Fibroblast of the aortic adventitia (primary cell): ENCODE data around the gene SCAMP4. TPM values are rescaled to one million over a fixed set of nuclear protein-coding genes. Genes with fewer than 3 reads are reported as not detected.

Experiments used
- DNase-seq: peaks from one replicate; pipeline ENCODE4 v3.0.0-alpha.2; 2010; ENCODE audit warnings: low read depth
- H3K4me3 ChIP-seq: 2 replicates; pipeline ENCODE4 v1.5.1; 2011; ENCODE audit warnings: low read depth, mild to moderate bottlenecking, control low read depth, low read length, moderate library complexity
- CTCF ChIP-seq: IDR thresholded peaks from 2 replicates; pipeline ENCODE4 v1.5.1; 2011; ENCODE audit warnings: mild to moderate bottlenecking, low read length, control low read depth, inconsistent platforms; ENCODE audit not compliant: insufficient read depth
- total RNA-seq: library from RNA; depleted of rRNA; stranded (reverse); fragments of >200 nt; gene quantifications from 2 replicates; pipeline ENCODE4 v1.2.3, GENCODE V29; 2012; ENCODE audit warnings: low replicate concordance

SCAMP4 gene
- total RNA-seq, 1 donor, result 59.3 TPM

- no peak overlapping the region for H3K4me3 ChIP-seq
- TF ChIP-seq CTCF, result no peak
- no peak for DNase-seq
These were observed 31.9 kb downstream of the SCAMP4 start for GRCh38 chr19:1936916-1937610.

- no peak for DNase-seq
- no peak for TF ChIP-seq CTCF
- H3K4me3 ChIP-seq, result no peak overlapping the region
These were observed 32.9 kb downstream of the SCAMP4 start for GRCh38 chr19:1938071-1938470.

GRCh38 chr19:1941146-1942077 lies 36.2 kb downstream of the SCAMP4 start, which contains the start of gene CSNK1G2:
Gene CSNK1G2 (plus strand): TSS chr19:1941172. CDS start chr19:1969773, 28,601 bp downstream.
- no peak for DNase-seq
- peak within 1 kb of the TSS; percentile 88 for H3K4me3 ChIP-seq
- TF ChIP-seq CTCF, result no peak

GRCh38 chr19:1942078-1942933 lies 37.1 kb downstream of the SCAMP4 start:
- peak overlapping the region; percentile 88 for H3K4me3 ChIP-seq
- TF ChIP-seq CTCF, result no peak
- peak; percentile 57 for DNase-seq

- H3K4me3 ChIP-seq, result peak overlapping the region; percentile 88
- TF ChIP-seq CTCF, result no peak
- no peak for DNase-seq
These were observed 37.8 kb downstream of the SCAMP4 start for GRCh38 chr19:1942934-1943555.

GRCh38 chr19:1943661-1944087 lies 38.5 kb downstream of the SCAMP4 start:
- H3K4me3 ChIP-seq, result no peak overlapping the region
- no peak for TF ChIP-seq CTCF
- DNase-seq, result no peak
